ENCODE measurements around the gene TSPAN17.

TSPAN17 gene

GRCh38 chr5:176624142-176624541 lies 23.1 kb upstream of the TSPAN17 start:
- no peak for DNase-seq

GRCh38 chr5:176624938-176625337 lies 22.3 kb upstream of the TSPAN17 start:
- no peak for DNase-seq

GRCh38 chr5:176625512-176625911 lies 21.8 kb upstream of the TSPAN17 start:
- no peak for DNase-seq

GRCh38 chr5:176625966-176626875 lies 21.1 kb upstream of the TSPAN17 start:
- no peak for DNase-seq

- no peak for DNase-seq
These were observed 20.4 kb upstream of the TSPAN17 start for GRCh38 chr5:176626876-176627236.

- no peak for DNase-seq
These were observed 19.7 kb upstream of the TSPAN17 start for GRCh38 chr5:176627582-176627981.

- DNase-seq, result no peak
These were observed 18.7 kb upstream of the TSPAN17 start for GRCh38 chr5:176628406-176629228.

GRCh38 chr5:176629317-176629852 lies 17.9 kb upstream of the TSPAN17 start:
- DNase-seq, result no peak

GRCh38 chr5:176629853-176630680 lies 17.2 kb upstream of the TSPAN17 start, which contains the start of the genes EIF4E1B and SNCB:
Gene EIF4E1B (plus strand): TSS chr5:176630675. CDS start chr5:176642788, 12,113 bp downstream.
Gene SNCB (minus strand): TSS chr5:176630534. CDS start chr5:176629654, 880 bp downstream.
- DNase-seq, result peak; percentile 19

GRCh38 chr5:176630681-176631222 lies 16.5 kb upstream of the TSPAN17 start:
- no peak for DNase-seq

GRCh38 chr5:176631383-176632200 lies 15.7 kb upstream of the TSPAN17 start:
- DNase-seq, result no peak

GRCh38 chr5:176632745-176633144 lies 14.5 kb upstream of the TSPAN17 start:
- no peak for DNase-seq

- no peak for DNase-seq
These were observed 13.7 kb upstream of the TSPAN17 start for GRCh38 chr5:176633598-176633997.

- no peak for DNase-seq
These were observed 10.9 kb upstream of the TSPAN17 start for GRCh38 chr5:176636426-176636825.

GRCh38 chr5:176637556-176637955 lies 9.7 kb upstream of the TSPAN17 start:
- DNase-seq, result no peak

- no peak for DNase-seq
These were observed 8.8 kb upstream of the TSPAN17 start for GRCh38 chr5:176638437-176638836.

GRCh38 chr5:176639208-176639607 lies 8.1 kb upstream of the TSPAN17 start:
- DNase-seq, result no peak

GRCh38 chr5:176639981-176640380 lies 7.3 kb upstream of the TSPAN17 start:
- peak; percentile 61 for DNase-seq

GRCh38 chr5:176640616-176641015 lies 6.7 kb upstream of the TSPAN17 start:
- no peak for DNase-seq

GRCh38 chr5:176642675-176643490 lies 4.4 kb upstream of the TSPAN17 start:
- no peak for DNase-seq

Measured in NCI-H1092 (cell line).